ENCODE data around the gene KDM5B.
"Not testable (repeated sequence)": the region's sequence is repeated elsewhere in the genome, so short reads cannot be mapped to it uniquely, and the experiment has no call there.

Gene KDM5B

GRCh38 chr1:202733251-202733650 is 75.0 kb downstream of the KDM5B start:
- no peak for TF ChIP-seq CTCF (IDR thresholded peaks at IDR 0.05; ENCODE audit: insufficient read depth, low read length, poor library complexity, severe bottlenecking)
- no peaks in the 10 kb centered on the region; the same call in 1 of the 2 replicates for H3K27me3 ChIP-seq (replicated peaks; ENCODE audit: control insufficient read depth, insufficient read depth, low read length)
- no peak overlapping the region for H3K4me3 ChIP-seq (replicated peaks; ENCODE audit: low read depth, low read length)
- no peak for DNase-seq (ENCODE audit: extremely low read depth, insufficient read length)
- H3K36me3 ChIP-seq (ENCODE audit: control insufficient read depth, insufficient read depth, low read length) = no peaks in the 10 kb centered on the region; the same call in none of the 2 replicates

- Histone ChIP-seq H3K27me3 (replicated peaks; ENCODE audit: control insufficient read depth, insufficient read depth, low read length) (no peaks in the 10 kb centered on the region; the same call in 1 of the 2 replicates), H3K36me3 (ENCODE audit: control insufficient read depth, insufficient read depth, low read length) (no peaks in the 10 kb centered on the region; the same call in none of the 2 replicates)
- no peak for TF ChIP-seq CTCF (IDR thresholded peaks at IDR 0.05; ENCODE audit: insufficient read depth, low read length, poor library complexity, severe bottlenecking)
Measured at GRCh38 chr1:202728951-202729350, 79.3 kb downstream of the KDM5B start.

GRCh38 chr1:202725526-202725925 is 82.7 kb downstream of the KDM5B start:
- H3K36me3 ChIP-seq (ENCODE audit: control insufficient read depth, insufficient read depth, low read length) = no peaks in the 10 kb centered on the region; the same call in 1 of the 2 replicates
- TF ChIP-seq CTCF (IDR thresholded peaks at IDR 0.05; ENCODE audit: insufficient read depth, low read length, poor library complexity, severe bottlenecking) = no peak

More at GRCh38 chr1:202728951-202729350, 79.3 kb downstream of the KDM5B start:
- DNase-seq (ENCODE audit: extremely low read depth, insufficient read length) = no peak
- H3K4me3 ChIP-seq (replicated peaks; ENCODE audit: low read depth, low read length) = no peak overlapping the region

GRCh38 chr1:202723708-202724107 is 84.5 kb downstream of the KDM5B start:
- Histone ChIP-seq H3K4me3 (replicated peaks; ENCODE audit: low read depth, low read length) (no peak overlapping the region), H3K36me3 (ENCODE audit: control insufficient read depth, insufficient read depth, low read length) (no peaks in the 10 kb centered on the region; the same call in 1 of the 2 replicates), H3K27me3 (replicated peaks; ENCODE audit: control insufficient read depth, insufficient read depth, low read length) (peaks cover under 1% of the 10 kb centered on the region; the same call in 1 of the 2 replicates)
- DNase-seq (ENCODE audit: extremely low read depth, insufficient read length) = no peak
- no peak for TF ChIP-seq CTCF (IDR thresholded peaks at IDR 0.05; ENCODE audit: insufficient read depth, low read length, poor library complexity, severe bottlenecking)

More at GRCh38 chr1:202725526-202725925, 82.7 kb downstream of the KDM5B start:
- Histone ChIP-seq H3K4me3 (replicated peaks; ENCODE audit: low read depth, low read length) (no peak overlapping the region), H3K27me3 (replicated peaks; ENCODE audit: control insufficient read depth, insufficient read depth, low read length) (no peaks in the 10 kb centered on the region; the same call in 1 of the 2 replicates)
- DNase-seq (ENCODE audit: extremely low read depth, insufficient read length) = no peak

GRCh38 chr1:202723046-202723445 is 85.2 kb downstream of the KDM5B start:
- H3K27me3 ChIP-seq (replicated peaks; ENCODE audit: control insufficient read depth, insufficient read depth, low read length); DNase-seq (ENCODE audit: extremely low read depth, insufficient read length); H3K36me3 ChIP-seq (ENCODE audit: control insufficient read depth, insufficient read depth, low read length); H3K4me3 ChIP-seq (replicated peaks; ENCODE audit: low read depth, low read length): not testable (repeated sequence)

- DNase-seq (ENCODE audit: extremely low read depth, insufficient read length) = no peak
- Histone ChIP-seq H3K4me3 (replicated peaks; ENCODE audit: low read depth, low read length) (no peak overlapping the region), H3K27me3 (replicated peaks; ENCODE audit: control insufficient read depth, insufficient read depth, low read length) (peaks cover 3% of the 10 kb centered on the region), H3K36me3 (ENCODE audit: control insufficient read depth, insufficient read depth, low read length) (no peaks in the 10 kb centered on the region)
- TF ChIP-seq CTCF (IDR thresholded peaks at IDR 0.05; ENCODE audit: insufficient read depth, low read length, poor library complexity, severe bottlenecking) = no peak
Measured at GRCh38 chr1:202716654-202717053, 91.6 kb downstream of the KDM5B start.

- not testable (repeated sequence) for H3K4me3 ChIP-seq (replicated peaks; ENCODE audit: low read depth, low read length); H3K27me3 ChIP-seq (replicated peaks; ENCODE audit: control insufficient read depth, insufficient read depth, low read length); H3K36me3 ChIP-seq (ENCODE audit: control insufficient read depth, insufficient read depth, low read length); DNase-seq (ENCODE audit: extremely low read depth, insufficient read length)
Measured at GRCh38 chr1:202714202-202714601, 94.0 kb downstream of the KDM5B start.
